BLaER1 treated with 17β-estradiol and CSF1 and Interleukin-3, amounts not matched to agents 10 nM and 100 nM (cell line): ENCODE data around the gene RGS6.

Experiments used
- H3K27ac ChIP-seq, 11 experiments: shearing (Covaris generic); formaldehyde crosslinking; 2 replicates each; pipeline ENCODE4 v1.8.1; 2022
- H3K27me3 ChIP-seq, 11 experiments: shearing (Covaris generic); formaldehyde crosslinking; 2 replicates each; pipeline ENCODE4 v1.8.1; 2022
- H3K36me3 ChIP-seq, 11 experiments: shearing (Covaris generic); formaldehyde crosslinking; 2 replicates each; pipeline ENCODE4 v1.8.1; 2022
- H3K4me1 ChIP-seq, 10 experiments: shearing (Covaris generic); formaldehyde crosslinking; 2 replicates each; pipeline ENCODE4 v1.8.1; 2022
- H3K4me2 ChIP-seq, 11 experiments: shearing (Covaris generic); formaldehyde crosslinking; 2 replicates each; pipeline ENCODE4 v1.8.1; 2022
- H3K4me3 ChIP-seq, 10 experiments: shearing (Covaris generic); formaldehyde crosslinking; 2 replicates each; pipeline ENCODE4 v1.8.1; 2022
- H3K9ac ChIP-seq, 11 experiments: shearing (Covaris generic); formaldehyde crosslinking; 2 replicates each; pipeline ENCODE4 v1.8.1; 2022
- H3K9me3 ChIP-seq, 11 experiments: shearing (Covaris generic); formaldehyde crosslinking; replicated peaks in 1 of 11; 2 replicates each; pipeline ENCODE4 v1.8.1; 2022
- H4K20me1 ChIP-seq, 11 experiments: shearing (Covaris generic); formaldehyde crosslinking; 2 replicates each; pipeline ENCODE4 v1.8.1; 2022
- Cebpa-rat ChIP-seq, 11 experiments: shearing (Covaris generic); IDR thresholded peaks; 2 replicates each; pipeline ENCODE4 v1.8.1; 2022

RGS6 gene

DNA sequence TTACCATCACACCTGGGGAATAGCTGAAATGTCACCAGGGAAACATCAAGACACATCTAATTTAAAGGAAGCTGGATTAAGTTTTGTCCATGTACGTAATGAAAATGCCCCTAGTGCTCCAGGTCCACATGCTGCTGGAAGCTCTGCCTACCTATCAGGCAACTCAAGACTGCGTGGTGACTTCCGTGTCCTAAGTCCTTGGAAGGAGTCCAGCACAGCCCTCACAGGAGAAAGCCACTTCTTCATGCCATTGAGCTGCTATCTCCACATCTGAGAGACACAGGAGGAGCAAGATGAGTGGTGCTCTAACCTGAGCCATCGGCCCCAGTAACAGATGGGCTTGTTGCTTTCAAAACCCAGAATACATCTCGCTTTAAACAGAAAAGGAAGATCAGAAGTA is 645.3 kb downstream of the RGS6 start:
- Histone ChIP-seq H3K9me3 (peaks cover 0 to 6% (median 0%) of the 10 kb centered on the region in 11 experiments; a peak in 1 of 22 replicates), H3K27me3 (no peaks in the 10 kb centered on the region), H3K4me2 (no peak overlapping the region), H3K36me3 (no peaks in the 10 kb centered on the region), H3K4me1 (no peaks in the 10 kb centered on the region), H3K27ac (no peak overlapping the region), H4K20me1 (no peaks in the 10 kb centered on the region), H3K9ac (no peak overlapping the region), H3K4me3 (no peak overlapping the region)
- TF ChIP-seq Cebpa-rat (IDR thresholded peaks at IDR 0.05): no peak

DNA sequence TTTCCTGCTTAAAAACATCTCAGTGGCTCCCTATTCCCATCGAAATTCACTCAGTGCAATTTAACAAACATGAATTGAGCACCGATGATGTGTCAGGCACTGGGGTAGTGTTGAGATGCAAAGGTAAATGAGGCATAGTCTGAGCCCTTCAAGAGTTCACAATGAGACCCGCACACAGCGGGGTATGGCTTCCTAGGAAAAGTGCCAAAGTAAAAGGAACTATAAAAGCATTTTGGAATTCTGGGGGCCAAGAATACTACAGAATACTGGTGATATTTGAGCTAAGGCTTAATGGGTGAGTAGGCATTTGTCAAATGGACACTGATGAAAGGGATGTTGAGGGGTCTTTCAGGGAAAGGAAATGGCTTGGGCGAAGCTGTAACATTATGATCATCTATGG is 646.3 kb downstream of the RGS6 start:
- H3K27ac ChIP-seq: no peak overlapping the region
- TF ChIP-seq Cebpa-rat (IDR thresholded peaks at IDR 0.05): no peak

GRCh38 chr14:72582582-72582981 is 650.4 kb downstream of the RGS6 start:
- Histone ChIP-seq H3K4me3 (no peak overlapping the region), H3K27me3 (no peaks in the 10 kb centered on the region), H4K20me1 (no peaks in the 10 kb centered on the region), H3K4me2 (no peak overlapping the region), H3K36me3 (no peaks in the 10 kb centered on the region), H3K4me1 (no peaks in the 10 kb centered on the region), H3K27ac (no peak overlapping the region), H3K9me3 (peaks cover 0 to 13% (median 0%) of the 10 kb centered on the region in 11 experiments; a peak in 2 of 22 replicates), H3K9ac (no peak overlapping the region)
- TF ChIP-seq Cebpa-rat (IDR thresholded peaks at IDR 0.05): no peak

More for the DNA sequence above, 646.3 kb downstream of the RGS6 start:
- Histone ChIP-seq H3K36me3 (no peaks in the 10 kb centered on the region), H3K4me1 (no peaks in the 10 kb centered on the region), H3K4me2 (no peak overlapping the region), H3K9ac (no peak overlapping the region), H3K9me3 (peaks cover 0 to 6% (median 0%) of the 10 kb centered on the region in 11 experiments; a peak in 1 of 22 replicates), H3K4me3 (no peak overlapping the region), H3K27me3 (no peaks in the 10 kb centered on the region), H4K20me1 (no peaks in the 10 kb centered on the region)

DNA sequence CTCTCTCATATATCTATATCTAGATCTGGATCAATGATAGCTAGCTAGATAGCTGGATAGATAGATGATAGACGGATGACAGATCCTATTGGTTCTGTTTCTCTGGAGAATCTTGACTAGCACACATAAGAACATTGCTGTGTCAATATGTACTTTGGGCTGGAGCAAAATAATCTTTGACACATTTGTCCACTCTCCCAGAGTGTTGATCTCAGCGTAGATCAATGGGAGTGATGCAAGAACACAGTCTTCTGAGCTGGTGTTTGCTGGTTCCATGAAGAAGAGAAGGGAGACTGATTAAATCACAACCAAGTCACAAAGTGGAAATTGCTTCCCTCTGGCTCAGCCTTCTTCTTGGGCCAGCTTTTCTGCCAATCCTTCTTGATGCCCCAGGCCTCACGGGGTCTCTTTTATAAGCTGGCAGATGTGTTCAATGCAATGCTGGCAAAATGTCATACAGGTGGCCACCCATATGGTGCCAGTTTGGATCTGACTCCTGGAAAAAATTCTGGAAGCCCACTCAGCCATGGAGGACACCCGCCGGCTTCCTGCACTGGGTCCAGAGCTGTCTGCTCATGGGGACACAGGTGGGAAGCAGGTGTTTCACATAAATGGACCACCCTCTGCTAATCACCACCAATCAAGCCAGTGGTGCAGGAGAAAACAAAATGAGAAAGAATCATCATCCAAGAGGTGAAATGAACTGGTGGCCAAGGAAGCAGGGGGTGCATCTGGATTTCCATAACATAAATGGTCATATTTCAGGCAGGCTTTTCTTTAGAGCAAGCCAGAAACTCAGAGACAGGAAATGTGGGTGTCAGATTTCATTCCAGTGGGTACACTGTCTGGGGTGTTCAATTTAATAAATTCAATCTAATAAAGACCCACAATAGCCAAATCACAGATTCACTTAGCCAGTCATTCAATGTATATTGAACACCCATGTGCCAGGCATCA is 651.4 kb downstream of the RGS6 start:
- H3K36me3 ChIP-seq: no peaks in the 10 kb centered on the region
- H3K9ac ChIP-seq: no peak overlapping the region
- no peak for TF ChIP-seq Cebpa-rat (IDR thresholded peaks at IDR 0.05)
- no peaks in the 10 kb centered on the region for H3K27me3 ChIP-seq
- H3K9me3 ChIP-seq: peaks cover 0 to 23% (median 0%) of the 10 kb centered on the region in 11 experiments; a peak in 4 of 22 replicates
- no peaks in the 10 kb centered on the region; a peak in 1 of 20 replicates for H3K4me1 ChIP-seq
- H3K4me2 ChIP-seq: no peak overlapping the region
- H3K27ac ChIP-seq: no peak overlapping the region
- H4K20me1 ChIP-seq: no peaks in the 10 kb centered on the region
- no peak overlapping the region for H3K4me3 ChIP-seq

GRCh38 chr14:72588521-72588920 is 656.3 kb downstream of the RGS6 start:
- H3K36me3 ChIP-seq: no peaks in the 10 kb centered on the region
- peaks cover 4 to 11% (median 8%) of the 10 kb centered on the region in 10 experiments; a peak in 15 of 20 replicates for H3K4me1 ChIP-seq
- no peak overlapping the region for H3K4me3 ChIP-seq
- H3K4me2 ChIP-seq: no peak overlapping the region
- H3K27me3 ChIP-seq: no peaks in the 10 kb centered on the region
- H3K9ac ChIP-seq: no peak overlapping the region
- no peak for TF ChIP-seq Cebpa-rat (IDR thresholded peaks at IDR 0.05)
- H3K27ac ChIP-seq: no peak overlapping the region
- H3K9me3 ChIP-seq: peaks cover 0 to 33% (median 12%) of the 10 kb centered on the region in 11 experiments; a peak in 17 of 22 replicates
- no peaks in the 10 kb centered on the region for H4K20me1 ChIP-seq

- Histone ChIP-seq H3K27ac (no peak overlapping the region), H4K20me1 (no peaks in the 10 kb centered on the region), H3K36me3 (no peaks in the 10 kb centered on the region), H3K27me3 (no peaks in the 10 kb centered on the region), H3K4me3 (no peak overlapping the region), H3K4me1 (peaks cover 4 to 17% (median 10%) of the 10 kb centered on the region in 10 experiments; a peak in 15 of 20 replicates), H3K4me2 (no peak overlapping the region), H3K9me3 (peaks cover 0 to 33% (median 12%) of the 10 kb centered on the region in 11 experiments; a peak in 17 of 22 replicates), H3K9ac (no peak overlapping the region)
- no peak for TF ChIP-seq Cebpa-rat (IDR thresholded peaks at IDR 0.05)
Measured at GRCh38 chr14:72589652-72590051, 657.4 kb downstream of the RGS6 start.

DNA sequence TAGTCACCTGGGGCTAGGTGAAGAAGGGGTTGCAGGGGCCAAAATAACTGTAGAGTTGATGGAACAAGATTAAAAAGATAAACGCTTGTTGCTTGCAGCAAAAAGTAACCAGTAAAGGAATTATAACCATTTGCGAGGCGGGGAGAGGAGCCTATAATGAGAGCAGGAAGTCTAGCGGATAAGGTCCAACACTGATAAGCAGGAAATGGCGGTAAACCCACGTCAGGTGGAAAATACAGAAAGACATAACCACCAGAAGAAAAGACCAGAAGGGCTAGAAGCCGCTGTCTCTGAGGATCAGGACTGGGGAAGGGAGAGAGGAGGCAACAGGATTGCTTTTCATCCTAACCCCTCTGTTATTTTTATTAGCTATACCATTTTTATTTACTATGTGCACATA is 658.3 kb downstream of the RGS6 start:
- Histone ChIP-seq H3K27me3 (no peaks in the 10 kb centered on the region), H4K20me1 (no peaks in the 10 kb centered on the region), H3K4me1 (peaks cover 4 to 18% (median 10%) of the 10 kb centered on the region in 10 experiments; a peak in 15 of 20 replicates), H3K36me3 (no peaks in the 10 kb centered on the region), H3K27ac (no peak overlapping the region), H3K4me2 (peak overlapping the region; percentile 6 to 71 (median 41); a peak in 19 of 22 replicates), H3K9me3 (peaks cover 0 to 33% (median 12%) of the 10 kb centered on the region in 11 experiments; a peak in 17 of 22 replicates), H3K4me3 (no peak overlapping the region), H3K9ac (no peak overlapping the region)
- TF ChIP-seq Cebpa-rat (IDR thresholded peaks at IDR 0.05): no peak

- H3K4me3 ChIP-seq: no peak overlapping the region
- no peak overlapping the region for H3K27ac ChIP-seq
- no peaks in the 10 kb centered on the region for H3K36me3 ChIP-seq
- no peaks in the 10 kb centered on the region for H3K27me3 ChIP-seq
- no peak overlapping the region for H3K9ac ChIP-seq
- no peak for TF ChIP-seq Cebpa-rat (IDR thresholded peaks at IDR 0.05)
- peak overlapping the region in 1 of 11 experiments; percentile 25; a peak in 1 of 22 replicates for H3K4me2 ChIP-seq
- H3K4me1 ChIP-seq: peaks cover 4 to 18% (median 10%) of the 10 kb centered on the region in 10 experiments; a peak in 15 of 20 replicates
- H3K9me3 ChIP-seq: peaks cover 0 to 30% (median 12%) of the 10 kb centered on the region in 11 experiments; a peak in 17 of 22 replicates
- H4K20me1 ChIP-seq: no peaks in the 10 kb centered on the region
Measured at GRCh38 chr14:72591391-72591790, 659.2 kb downstream of the RGS6 start.

- Histone ChIP-seq H3K36me3 (no peaks in the 10 kb centered on the region), H3K9me3 (peaks cover 0 to 11% (median 8%) of the 10 kb centered on the region in 11 experiments; a peak in 16 of 22 replicates), H3K4me2 (peak overlapping the region in 3 of 11 experiments; percentile 12 to 16 (median 13); a peak in 3 of 22 replicates), H3K27me3 (no peaks in the 10 kb centered on the region; a peak in 1 of 22 replicates), H3K9ac (no peak overlapping the region), H3K4me3 (no peak overlapping the region), H3K27ac (no peak overlapping the region), H3K4me1 (peaks cover 4 to 32% (median 17%) of the 10 kb centered on the region in 10 experiments; a peak in 15 of 20 replicates), H4K20me1 (no peaks in the 10 kb centered on the region)
- no peak for TF ChIP-seq Cebpa-rat (IDR thresholded peaks at IDR 0.05)
Measured at GRCh38 chr14:72594099-72594901, 662.1 kb downstream of the RGS6 start.
